ENCODE measurements around the gene SHROOM4.

SHROOM4 gene

DNA sequence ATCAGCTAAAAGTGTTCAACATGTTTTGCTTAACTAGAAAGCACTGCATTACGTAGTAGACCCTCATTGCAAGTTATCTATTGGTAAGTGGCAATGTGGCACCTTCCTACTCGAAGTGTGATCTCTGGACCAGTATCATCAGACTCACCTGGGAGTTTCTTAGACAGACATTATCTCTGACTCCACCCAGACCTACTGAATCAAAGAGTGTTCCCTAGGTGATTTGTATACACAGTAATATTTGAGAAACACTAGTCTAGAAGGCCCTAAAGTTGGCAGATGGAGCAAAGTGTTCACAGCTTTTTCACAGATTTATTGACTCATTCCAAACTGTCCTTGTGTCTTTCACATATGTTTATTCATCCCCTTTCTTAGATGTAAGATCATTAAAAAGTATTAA is 35.7 kb downstream of the SHROOM4 start:
- no peak for DNase-seq (ENCODE audit: low read depth in 2 of 2)

GRCh38 chrX:50776248-50776647 is 37.7 kb downstream of the SHROOM4 start:
- DNase-seq (ENCODE audit: low read depth in 2 of 2): no peak

- no peak for DNase-seq (ENCODE audit: low read depth in 2 of 2)
These were observed 42.6 kb downstream of the SHROOM4 start for GRCh38 chrX:50771382-50771781.

DNA sequence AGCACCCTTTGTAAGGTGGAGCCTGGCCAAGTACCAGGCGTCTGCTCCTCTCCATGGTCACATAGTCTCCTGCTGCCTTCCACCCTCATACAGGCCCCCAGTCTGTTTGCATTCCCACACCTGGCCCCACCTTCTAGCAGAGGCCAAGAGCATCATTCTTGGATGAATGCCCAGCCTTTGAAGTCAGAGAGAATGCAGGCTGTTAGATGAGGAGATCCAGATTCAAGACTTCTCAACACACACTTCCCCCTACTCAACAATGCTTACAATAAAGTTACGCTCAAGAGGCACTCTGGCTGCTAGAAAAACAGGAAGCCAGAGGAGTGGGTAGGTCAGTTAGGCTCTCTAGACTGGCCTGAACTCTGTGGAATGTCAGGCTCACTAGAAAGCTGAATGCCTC is 43.3 kb downstream of the SHROOM4 start:
- DNase-seq (ENCODE audit: low read depth in 2 of 2): no peak

DNA sequence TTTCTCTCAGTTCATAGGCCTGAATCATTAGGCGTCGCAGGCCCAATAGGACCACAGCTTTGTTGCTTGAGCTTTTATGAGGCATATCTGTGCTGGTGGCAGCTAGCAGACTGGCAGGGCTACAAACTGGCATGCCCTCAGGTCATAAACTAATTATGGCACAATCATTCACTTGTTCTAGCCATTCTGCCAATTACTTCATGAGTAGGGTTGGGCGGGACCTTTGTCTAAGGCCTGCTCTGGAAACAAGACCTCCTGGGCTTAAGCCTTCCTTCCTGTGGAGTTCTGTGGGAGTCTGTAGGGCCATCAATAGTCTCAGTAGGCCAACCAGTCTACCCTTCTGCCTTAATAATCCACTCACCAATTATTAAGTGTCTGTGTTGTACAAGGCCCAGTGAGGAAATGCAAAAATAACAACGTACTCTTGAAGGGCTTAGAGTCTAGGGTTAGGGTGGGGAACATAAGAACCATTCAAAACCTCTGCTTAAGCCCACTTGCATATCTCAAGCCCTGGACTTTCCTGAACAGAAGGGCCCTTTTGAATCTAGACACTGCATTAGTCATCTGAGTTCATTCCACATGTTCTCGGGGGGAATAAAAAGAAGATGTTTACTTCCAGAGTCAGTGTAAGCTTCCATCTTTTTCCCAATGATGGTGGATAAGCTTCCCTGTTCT is 44.5 kb downstream of the SHROOM4 start:
- no peak for DNase-seq (ENCODE audit: low read depth in 2 of 2)

GRCh38 chrX:50768801-50769200 is 45.2 kb downstream of the SHROOM4 start:
- no peak for DNase-seq (ENCODE audit: low read depth in 2 of 2)

DNA sequence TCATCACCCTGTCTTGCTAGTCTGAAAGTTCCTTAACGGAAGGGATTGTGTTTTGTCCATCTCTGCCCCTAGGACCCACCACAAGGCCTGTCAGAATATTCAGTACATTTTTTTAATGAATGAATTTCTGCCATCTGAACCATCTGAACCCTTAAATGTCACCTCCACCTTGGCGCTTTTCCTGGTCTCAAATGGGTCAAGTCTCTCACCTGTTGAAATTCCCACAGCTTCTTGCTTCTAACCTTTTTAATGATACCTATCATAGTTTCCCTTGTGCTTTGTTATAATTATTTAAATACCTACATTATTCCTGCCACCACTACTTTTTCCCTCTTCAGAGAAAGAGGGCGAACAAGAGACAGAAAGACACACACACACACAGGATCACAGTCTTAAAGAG is 48.0 kb downstream of the SHROOM4 start:
- no peak for DNase-seq (ENCODE audit: low read depth in 2 of 2)

- DNase-seq (ENCODE audit: low read depth in 2 of 2): no peak
These were observed 51.4 kb downstream of the SHROOM4 start for GRCh38 chrX:50762578-50762977.

DNA sequence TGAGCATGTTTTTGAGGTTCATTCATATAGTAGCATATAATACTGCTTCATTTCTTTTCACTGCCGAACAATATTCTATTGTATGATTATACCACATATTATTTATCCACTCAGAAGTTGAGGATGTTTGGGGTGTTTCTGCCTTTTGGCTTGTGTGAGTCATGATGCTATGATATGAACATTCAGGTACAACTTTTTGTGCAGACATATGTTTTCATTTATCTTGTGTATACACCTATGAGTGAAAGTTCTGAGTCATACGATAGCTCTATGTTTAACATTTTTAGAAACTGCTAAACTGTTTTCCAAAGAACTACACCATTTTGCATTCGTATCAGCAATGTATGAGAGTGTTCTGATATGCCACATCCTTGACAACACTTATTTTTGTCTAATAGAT is 57.7 kb downstream of the SHROOM4 start:
- no peak for DNase-seq (ENCODE audit: low read depth in 2 of 2)

DNA sequence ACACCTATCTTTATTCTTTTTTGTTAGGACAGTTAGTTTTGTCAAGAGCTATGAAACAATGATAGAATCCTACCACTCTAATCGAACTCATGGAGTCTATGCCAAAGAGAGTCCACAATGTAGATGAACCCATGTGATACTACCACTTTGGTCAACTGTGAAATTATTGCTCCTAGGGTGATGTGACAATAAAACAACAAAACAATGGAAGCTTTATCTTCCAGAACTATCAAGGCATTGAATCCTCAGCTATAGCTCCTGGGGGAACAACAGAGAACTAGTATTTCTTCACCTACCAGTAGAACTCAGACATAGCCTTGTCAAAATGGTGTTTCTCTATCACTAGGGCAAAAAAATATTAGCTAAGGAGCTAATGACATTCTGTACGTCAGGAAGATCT is 62.9 kb downstream of the SHROOM4 start:
- no peak for DNase-seq (ENCODE audit: low read depth in 2 of 2)

- no peak for DNase-seq (ENCODE audit: low read depth in 2 of 2)
These were observed 66.5 kb downstream of the SHROOM4 start for GRCh38 chrX:50747471-50747900.

- no peak for DNase-seq (ENCODE audit: low read depth in 2 of 2)
These were observed 77.3 kb downstream of the SHROOM4 start for GRCh38 chrX:50736656-50737055.

DNA sequence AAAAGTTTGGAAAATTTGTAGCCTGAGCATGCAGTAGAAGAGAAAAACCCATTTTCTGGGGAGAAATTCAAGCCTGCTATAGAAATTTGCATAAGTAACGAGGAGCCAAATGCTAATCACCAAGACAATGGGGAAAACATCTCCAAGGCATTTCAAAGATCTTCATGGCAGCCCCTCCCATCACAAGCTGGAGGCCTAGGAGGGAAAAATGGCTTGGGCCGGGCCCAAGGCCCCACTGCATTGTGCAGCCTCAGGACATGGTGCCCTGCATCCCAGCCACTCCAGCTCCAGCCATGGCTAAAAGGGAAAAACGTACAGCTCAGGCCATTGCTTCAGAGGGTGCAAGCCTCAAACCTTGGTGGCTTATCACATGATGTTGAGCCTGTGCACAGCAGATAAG is 87.7 kb downstream of the SHROOM4 start:
- no peak for DNase-seq (ENCODE audit: low read depth in 2 of 2)

- DNase-seq (ENCODE audit: low read depth in 2 of 2): no peak
These were observed 88.7 kb downstream of the SHROOM4 start for GRCh38 chrX:50725310-50725709.

- no peak for DNase-seq (ENCODE audit: low read depth in 2 of 2)
These were observed 91.0 kb downstream of the SHROOM4 start for GRCh38 chrX:50723006-50723405.

GRCh38 chrX:50721764-50722521 is 92.1 kb downstream of the SHROOM4 start:
- DNase-seq (ENCODE audit: low read depth in 2 of 2): no peak

GRCh38 chrX:50719614-50720013 is 94.4 kb downstream of the SHROOM4 start:
- no peak for DNase-seq (ENCODE audit: low read depth in 2 of 2)

- no peak for DNase-seq (ENCODE audit: low read depth in 2 of 2)
These were observed 95.2 kb downstream of the SHROOM4 start for GRCh38 chrX:50718776-50719175.

GRCh38 chrX:50716706-50717105 is 97.3 kb downstream of the SHROOM4 start:
- no peak for DNase-seq (ENCODE audit: low read depth in 2 of 2)

DNA sequence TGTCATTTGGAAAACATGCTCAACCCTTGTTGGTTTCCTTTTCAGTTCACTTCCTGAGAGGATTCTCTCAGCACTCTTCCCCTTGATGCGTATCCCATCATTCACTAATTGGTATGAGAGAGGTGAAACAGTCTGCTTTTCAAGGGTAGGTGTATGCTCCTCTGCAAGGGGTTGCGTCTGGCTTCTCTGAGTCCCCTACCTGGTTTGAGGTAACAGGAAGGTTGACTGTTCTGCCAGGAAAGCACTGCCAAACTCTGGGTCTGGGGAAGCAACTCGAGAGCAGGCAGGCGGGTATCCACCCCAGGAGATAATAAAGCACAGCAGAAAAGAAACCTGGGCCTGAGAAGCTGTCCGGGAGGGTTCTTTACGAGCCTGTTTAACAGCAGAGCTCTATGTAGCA is 101.2 kb downstream of the SHROOM4 start:
- DNase-seq (ENCODE audit: low read depth in 2 of 2): no peak

GRCh38 chrX:50711907-50712306 is 102.1 kb downstream of the SHROOM4 start:
- no peak for DNase-seq (ENCODE audit: low read depth in 2 of 2)

DNA sequence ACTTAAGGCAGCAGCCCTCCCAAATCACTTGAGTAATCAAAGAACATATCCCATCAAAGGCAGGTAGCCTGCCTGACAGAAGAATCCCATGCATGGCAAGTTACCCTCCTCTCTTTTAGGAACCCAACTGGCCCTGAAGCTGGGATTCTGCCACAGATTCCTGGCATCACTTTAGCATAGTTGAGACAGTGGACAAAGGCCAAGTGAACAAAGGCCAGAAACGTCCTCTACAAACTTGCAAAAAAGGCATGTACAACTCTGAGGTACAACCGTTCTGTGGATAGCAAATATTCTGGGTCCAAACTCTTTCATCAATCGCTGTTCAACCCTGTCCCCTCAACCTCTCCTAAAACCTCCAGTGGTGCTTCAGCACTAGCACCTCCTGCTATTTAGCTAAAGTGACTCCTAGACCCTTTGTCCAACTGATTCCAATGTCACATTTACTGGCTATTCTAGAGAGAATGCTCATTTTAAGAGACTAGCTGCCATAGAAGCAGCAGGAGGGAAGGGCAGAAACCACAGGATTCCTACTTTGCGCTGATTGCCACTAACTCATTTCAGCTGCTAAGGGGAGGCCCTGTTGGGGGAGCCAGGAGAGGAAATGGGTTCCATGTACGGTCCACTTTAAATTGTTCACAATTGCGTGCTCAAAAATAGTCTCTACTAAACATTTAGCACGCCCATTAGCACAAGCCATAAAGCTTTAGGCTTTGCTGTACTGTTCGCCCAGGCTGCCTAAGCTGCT is 105.9 kb downstream of the SHROOM4 start:
- DNase-seq (ENCODE audit: low read depth in 2 of 2): no peak

GRCh38 chrX:50707405-50707804 is 106.6 kb downstream of the SHROOM4 start:
- no peak for DNase-seq (ENCODE audit: low read depth in 2 of 2)

Data from stimulated activated CD8-positive, alpha-beta memory T cell treated with anti-CD3 and anti-CD28 coated beads, Interleukin-7, amount 100 ng/mL, for 1 hour (primary cell).